Peyer's patch (tissue), 4 donors: Measurements from ENCODE around the gene COL24A1.

Source experiments
- CTCF ChIP-seq, 6 experiments: fragments of 450-650 bp in 4 of 6; fragments of 200-600 bp in 2 of 6; sonication (generic) in 1 of 6; IDR thresholded peaks; one replicate each; pipeline ENCODE4 v1.5.1; 2017 to 2019; ENCODE audit warnings: antibody characterized with exemption in 6 of 6, mild to moderate bottlenecking in 3 of 6, moderate library complexity in 1 of 6
- POLR2A ChIP-seq, 2 donors: fragments of 450-650 bp; IDR thresholded peaks; one replicate each; pipeline ENCODE4 v1.5.1; 2017; ENCODE audit warnings: antibody characterized with exemption in 2 of 2, mild to moderate bottlenecking in 2 of 2, moderate library complexity in 2 of 2

- no peak for TF ChIP-seq CTCF (IDR thresholded peaks at IDR 0.05)
- TF ChIP-seq POLR2A (IDR thresholded peaks at IDR 0.05): no peak
These were observed 46.0 kb downstream of the COL24A1 start for GRCh38 chr1:86110451-86111129.
